Left lobe of liver (tissue), 2 donors: ENCODE measurements around the gene C1QTNF12. TPM values are rescaled to one million over a fixed set of nuclear protein-coding genes. Genes with fewer than 3 reads are reported as not detected.
A peak's percentile ranks its signal among the peaks of the same experiment; 100 is the strongest.

ENCODE experiments used
- ATAC-seq: fragments of 200-7000 bp; cut with Tn5 transposase; one replicate; pipeline ENCODE4 v1.9.1; 2020; ENCODE audit warnings: mild to moderate bottlenecking, moderate library complexity
- DNase-seq: peaks from one replicate; pipeline ENCODE4 v3.0.0-alpha.2; 2020; ENCODE audit warnings: low spot score
- total RNA-seq: library from RNA; stranded (reverse); gene quantifications from one replicate; pipeline ENCODE4 v1.2.1, GENCODE V29; 2021
- donor health status: DM: no; HTN: no; CAD: no; lungs with moderate emphysema.
- donor health status: DM: no; HTN: yes; CAD: no.

C1QTNF12 gene
- 3.5 TPM for total RNA-seq

GRCh38 chr1:1246577-1247340 is at the start of gene C1QTNF12:
Gene C1QTNF12, minus strand, starts transcription at chr1:1246722. Its CDS starts 32 bp downstream, at chr1:1246690.
- ATAC-seq: peak; percentile 31
- DNase-seq: no peak

GRCh38 chr1:1295154-1295923 is 48.8 kb upstream of the C1QTNF12 start:
- DNase-seq (no peak), ATAC-seq (no peak)

GRCh38 chr1:1294250-1294890 is 47.8 kb upstream of the C1QTNF12 start:
- DNase-seq (no peak), ATAC-seq (no peak)

- no peak for DNase-seq
- ATAC-seq: no peak
Observed at GRCh38 chr1:1293263-1294249, 47.0 kb upstream of the C1QTNF12 start.

GRCh38 chr1:1292851-1293250 is 46.3 kb upstream of the C1QTNF12 start:
- DNase-seq: no peak
- ATAC-seq: no peak

GRCh38 chr1:1292442-1292779 is 45.9 kb upstream of the C1QTNF12 start:
- DNase-seq (no peak), ATAC-seq (no peak)

- DNase-seq (peak; percentile 75), ATAC-seq (peak; percentile 77)
Observed at GRCh38 chr1:1291548-1292441, 45.3 kb upstream of the C1QTNF12 start.

GRCh38 chr1:1291023-1291528 is 44.6 kb upstream of the C1QTNF12 start:
- ATAC-seq (peak; percentile 71), DNase-seq (no peak)

- ATAC-seq (peak; percentile 80), DNase-seq (peak; percentile 80)
Observed at GRCh38 chr1:1290238-1290731, 43.8 kb upstream of the C1QTNF12 start.

- no peak for ATAC-seq
- no peak for DNase-seq
Observed at GRCh38 chr1:1287288-1288110, 41.0 kb upstream of the C1QTNF12 start.

GRCh38 chr1:1286313-1287261 is 40.1 kb upstream of the C1QTNF12 start:
- ATAC-seq (no peak), DNase-seq (no peak)

- DNase-seq (no peak), ATAC-seq (no peak)
Observed at GRCh38 chr1:1285611-1286311, 39.2 kb upstream of the C1QTNF12 start.

GRCh38 chr1:1285102-1285571 is 38.6 kb upstream of the C1QTNF12 start:
- no peak for ATAC-seq
- DNase-seq: no peak

- DNase-seq: no peak
- ATAC-seq: no peak
Observed at GRCh38 chr1:1284221-1285101, 37.9 kb upstream of the C1QTNF12 start.

GRCh38 chr1:1283821-1284220 is 37.3 kb upstream of the C1QTNF12 start:
- no peak for ATAC-seq
- no peak for DNase-seq
